B cell (primary cell): ENCODE measurements around the gene CAVIN2. TPM values are rescaled to one million over a fixed set of nuclear protein-coding genes. Genes with fewer than 3 reads are reported as not detected.

Experiments used
- ATAC-seq: fragments of 200-7000 bp; cut with Tn5 transposase; one replicate; pipeline ENCODE4 v1.10.0; 2021; ENCODE audit warnings: low read depth, mild to moderate bottlenecking, moderate number of reproducible peaks, moderate library complexity
- CTCF ChIA-PET: fragments of 350-600 bp; sonication (Branson Sonifier 250); formaldehyde crosslinking; loops from one replicate; lab custom pipeline; 2021; ENCODE audit warnings: antibody characterized with exemption, inconsistent platforms; lab: Charles Lee
- POLR2A ChIA-PET: fragments of 350-600 bp; sonication (Branson Sonifier 250); formaldehyde crosslinking; loops from one replicate; lab custom pipeline; 2021; ENCODE audit warnings: antibody characterized with exemption; lab: Charles Lee
- DNase-seq: peaks from one replicate; pipeline ENCODE4 v3.0.0; 2013
- H2AFZ ChIP-seq: 2 replicates; pipeline ENCODE4 v1.6.1; 2012; ENCODE audit warnings: mild to moderate bottlenecking, low read depth, low read length; ENCODE audit not compliant: insufficient read depth, poor library complexity, severe bottlenecking
- H3K27ac ChIP-seq, 2 donors: 1 replicate in 1 of 2; 2 replicates in 1 of 2; pipeline ENCODE4 v1.5.1; 2012 to 2013; ENCODE audit warnings: low read length in 2 of 2, mild to moderate bottlenecking in 2 of 2, moderate library complexity in 1 of 2
- H3K27me3 ChIP-seq, 4 experiments: fragments of 200-600 bp in 1 of 4; sonication (generic) in 1 of 4; replicated peaks in 1 of 4; 1 replicate in 2 of 4; 2 replicates in 2 of 4; pipeline versions ENCODE4 v1.6.1 to v1.7.0; 2013 to 2016; ENCODE audit warnings: low read length in 3 of 4, mild to moderate bottlenecking in 2 of 4, mixed read lengths in 1 of 4, moderate library complexity in 1 of 4; ENCODE audit not compliant: insufficient read depth in 4 of 4, control insufficient read depth in 3 of 4; ENCODE audit errors: control extremely low read depth in 1 of 4
- H3K36me3 ChIP-seq, 2 experiments: replicated peaks in 1 of 2; 1 replicate in 1 of 2; 2 replicates in 1 of 2; pipeline versions ENCODE4 v1.6.1 to v1.7.1; 2013; ENCODE audit warnings: low read length in 1 of 2; ENCODE audit not compliant: insufficient read depth in 2 of 2, control insufficient read depth in 1 of 2; ENCODE audit errors: control extremely low read depth in 1 of 2, extremely low read depth in 1 of 2
- H3K4me1 ChIP-seq, 2 donors: fragments of 200-600 bp in 1 of 2; sonication (generic) in 1 of 2; 1 replicate in 1 of 2; 2 replicates in 1 of 2; pipeline versions ENCODE4 v1.5.1 to v1.6.1; 2013 to 2017; ENCODE audit warnings: low read length in 2 of 2; ENCODE audit not compliant: control insufficient read depth in 2 of 2, insufficient read depth in 2 of 2
- H3K4me2 ChIP-seq: replicated peaks from 2 replicates; pipeline ENCODE3; 2012; ENCODE audit warnings: mild to moderate bottlenecking, low read depth, low read length; ENCODE audit not compliant: poor library complexity, severe bottlenecking
- H3K4me3 ChIP-seq, 5 experiments: fragments of 200-600 bp in 1 of 5; sonication (generic) in 1 of 5; 1 replicate in 3 of 5; 2 replicates in 2 of 5; pipeline versions ENCODE4 v1.5.1 to v1.7.0; 2011 to 2016; ENCODE audit warnings: low read length in 4 of 5, mild to moderate bottlenecking in 4 of 5, low read depth in 2 of 5, control low read depth in 1 of 5, moderate library complexity in 1 of 5; ENCODE audit not compliant: insufficient read depth in 1 of 5; ENCODE audit errors: control extremely low read depth in 1 of 5, extremely low read depth in 1 of 5
- H3K79me2 ChIP-seq: fragments of 200-600 bp; sonication (generic); one replicate; pipeline ENCODE4 v1.6.0; 2016; ENCODE audit warnings: low read length; ENCODE audit not compliant: control insufficient read depth, insufficient read depth
- H3K9ac ChIP-seq: fragments of 200-600 bp; sonication (generic); 2 replicates; pipeline ENCODE4 v1.6.1; 2017; ENCODE audit warnings: mild to moderate bottlenecking, low read length, moderate library complexity
- H3K9me3 ChIP-seq, 3 donors: one replicate each; pipeline versions ENCODE4 v1.6.1 to v1.7.1; 2013; ENCODE audit warnings: low read length in 2 of 3; ENCODE audit not compliant: control insufficient read depth in 2 of 3, insufficient read depth in 1 of 3; ENCODE audit errors: control extremely low read depth in 1 of 3
- H4K20me1 ChIP-seq: 2 replicates; pipeline ENCODE4 v1.6.0; 2012; ENCODE audit warnings: mild to moderate bottlenecking, low read length; ENCODE audit not compliant: insufficient read depth, control insufficient read depth, poor library complexity, severe bottlenecking
- H3K27ac Mint-ChIP-seq: one replicate; pipeline ENCODE4 v1.8.0; 2021; ENCODE audit warnings: mixed read lengths
- H3K27me3 Mint-ChIP-seq: one replicate; pipeline ENCODE4 v1.8.0; 2021; ENCODE audit warnings: mixed read lengths
- H3K4me1 Mint-ChIP-seq: one replicate; pipeline ENCODE4 v1.8.0; 2021; ENCODE audit warnings: mixed read lengths
- H3K4me3 Mint-ChIP-seq: one replicate; pipeline ENCODE4 v1.8.0; 2021; ENCODE audit warnings: mixed read lengths
- H3K9me3 Mint-ChIP-seq: one replicate; pipeline ENCODE4 v1.8.0; 2022; ENCODE audit warnings: mixed read lengths; ENCODE audit not compliant: insufficient read depth
- CTCF ChIP-seq: fragments of 200-600 bp; IDR thresholded peaks from one replicate; pipeline ENCODE4 v1.8.0; 2022; ENCODE audit warnings: antibody characterized with exemption, mild to moderate bottlenecking
- EZH2 ChIP-seq: IDR thresholded peaks from 2 replicates; pipeline ENCODE4 v1.6.1; 2012; ENCODE audit warnings: borderline replicate concordance, low read depth, mild to moderate bottlenecking, moderate library complexity, low read length; ENCODE audit not compliant: insufficient read depth, poor library complexity, severe bottlenecking
- WGBS: methylation state at CpG from one replicate; pipeline ENCODE4 v1.1.5; 2013; ENCODE audit warnings: missing lambda C conversion rate; ENCODE audit not compliant: insufficient coverage; 5-methylcytosine and 5-hydroxymethylcytosine counted together
- intact Hi-C: fragments of 100-400 bp; cut with micrococcal nuclease; formaldehyde crosslinking; loops from one replicate; pipeline ENCODE4 v1.10.0; 2022
- polyA plus RNA-seq: library from polyadenylated mRNA; depleted of rRNA; stranded (reverse); fragments of >200 nt; gene quantifications from 2 replicates; pipeline ENCODE4 v1.2.3, GENCODE V29; 2012
- total RNA-seq, 2 donors: library from RNA; stranded (reverse); fragments of 120-200 nt in 1 of 2; gene quantifications; 1 replicate in 1 of 2; 2 replicates in 1 of 2; pipeline versions ENCODE4 v1.2.3 to v1.2.4, GENCODE V29; 2013 to 2022

The CAVIN2 gene
- total and polyA plus RNA-seq, 2 donors (not counting 1 experiment from before 2014, with no cell fraction given) = 0.15 TPM; not detected in 1

GRCh38 chr2:191797500-191797899 is 49.4 kb downstream of the CAVIN2 start:
- Histone ChIP-seq H3K4me3 (no peak overlapping the region), H3K9ac (no peak overlapping the region), H3K9me3 (no peaks in the 10 kb centered on the region), H3K27ac (no peak overlapping the region), H2AFZ (no peak overlapping the region), H3K36me3 (no peaks in the 10 kb centered on the region), H3K4me1 (no peaks in the 10 kb centered on the region), H4K20me1 (no peaks in the 10 kb centered on the region), H3K4me2 (no peak overlapping the region), H3K79me2 (no peaks in the 10 kb centered on the region), H3K27me3 (no peaks in the 10 kb centered on the region)
- ATAC-seq = no peak
- intact Hi-C loops = no loop called here
- no peak overlapping the region for H3K27ac Mint-ChIP-seq
- H3K4me1 Mint-ChIP-seq = no peaks in the 10 kb centered on the region
- H3K9me3 Mint-ChIP-seq = no peaks in the 10 kb centered on the region
- 89% methylated on average over 1 of the region's 4 CpGs for WGBS
- TF ChIP-seq CTCF (no peak), EZH2 (no peak)
- H3K27me3 Mint-ChIP-seq = peaks cover 9% of the 10 kb centered on the region
- ChIA-PET CTCF (no interaction called here), POLR2A (no interaction called here)
- no peak for DNase-seq
- H3K4me3 Mint-ChIP-seq = no peak overlapping the region

- H3K27ac Mint-ChIP-seq = no peak overlapping the region
- Histone ChIP-seq H3K79me2 (no peaks in the 10 kb centered on the region), H3K9me3 (no peaks in the 10 kb centered on the region), H3K27me3 (no peaks in the 10 kb centered on the region), H3K4me1 (no peaks in the 10 kb centered on the region), H3K27ac (no peak overlapping the region), H3K36me3 (no peaks in the 10 kb centered on the region), H4K20me1 (no peaks in the 10 kb centered on the region), H3K4me3 (no peak overlapping the region), H3K9ac (no peak overlapping the region), H3K4me2 (no peak overlapping the region), H2AFZ (no peak overlapping the region)
- CTCF ChIA-PET = no interaction called here
- no peaks in the 10 kb centered on the region for H3K9me3 Mint-ChIP-seq
- no peak overlapping the region for H3K4me3 Mint-ChIP-seq
- POLR2A ChIA-PET = no interaction called here
- H3K27me3 Mint-ChIP-seq = peaks cover 14% of the 10 kb centered on the region
- TF ChIP-seq CTCF (no peak), EZH2 (no peak)
- H3K4me1 Mint-ChIP-seq = no peaks in the 10 kb centered on the region
- DNase-seq (no peak), ATAC-seq (no peak)
- whole genome bisulfite sequencing = 50% methylated on average over 1 of the region's 2 CpGs
- intact Hi-C loops = no loop called here
These were observed 51.2 kb downstream of the CAVIN2 start for GRCh38 chr2:191795715-191796114.
